CD4-positive, alpha-beta T cell treated with Interleukin-4 for 1 hour (primary cell): ENCODE results near the gene SNAP29.
"Not testable (repeated sequence)": the region's sequence is repeated elsewhere in the genome, so short reads cannot be mapped to it uniquely, and the experiment has no call there.

ENCODE experiments used
- DNase-seq, 2 donors: peaks; one replicate each; pipeline ENCODE4 v3.0.0-alpha.2; 2020 to 2022

SNAP29 gene

DNA sequence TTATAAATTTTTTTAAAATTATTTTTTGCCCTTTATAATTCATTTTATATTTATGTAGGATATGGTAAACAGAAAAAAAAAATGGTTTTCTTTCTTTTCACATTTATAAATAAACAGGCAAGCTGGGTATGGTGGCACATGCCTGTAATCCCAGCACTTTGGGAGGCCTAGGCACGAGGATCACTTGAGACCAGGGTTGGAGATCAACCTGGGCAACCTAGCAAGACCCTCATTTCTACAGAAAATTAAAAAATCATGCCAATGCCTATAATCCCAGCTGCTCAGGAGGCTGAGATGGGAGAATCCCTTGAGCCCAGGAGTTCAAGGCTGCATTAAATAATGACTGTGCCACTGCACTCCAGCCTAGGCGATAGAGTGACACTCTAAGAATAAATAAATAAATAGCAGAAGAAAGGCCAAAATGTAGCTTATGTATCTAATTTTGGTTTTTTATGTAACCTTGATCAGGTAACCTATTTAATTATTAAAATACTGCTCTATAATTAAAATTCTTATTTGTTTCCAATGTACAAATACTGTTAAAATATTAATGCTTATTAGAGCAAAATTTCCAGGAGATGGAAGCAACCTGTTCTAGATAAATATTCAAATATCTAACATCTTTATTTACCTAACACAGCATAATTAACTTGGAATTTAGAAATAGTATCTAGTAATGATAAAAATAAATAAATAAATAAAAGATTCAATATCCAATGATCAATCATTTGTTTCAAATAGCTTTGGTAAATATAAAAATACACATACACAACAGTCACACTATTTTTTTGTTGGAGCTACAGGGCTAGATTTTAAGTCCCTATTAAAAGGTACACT lies 21.6 kb upstream of the SNAP29 start:
- DNase-seq, result no peak

DNA sequence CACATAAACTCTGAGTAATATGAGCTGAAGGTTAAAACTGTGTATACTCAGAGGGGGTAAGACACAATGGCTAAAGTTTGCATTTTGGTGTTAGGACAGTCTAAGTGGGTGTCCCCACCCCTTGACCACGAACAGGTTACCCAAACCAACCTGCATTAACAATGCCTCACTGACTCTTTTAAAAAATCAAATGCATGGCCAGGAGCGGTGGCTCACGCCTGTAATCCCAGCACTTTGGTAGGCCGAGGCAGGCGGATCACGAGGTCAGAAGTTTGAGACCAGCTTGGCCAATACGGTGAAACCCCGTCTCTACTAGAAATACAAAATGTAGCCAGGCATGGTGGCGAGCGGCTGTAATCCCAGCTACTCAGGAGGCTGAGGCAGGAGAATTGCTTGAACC lies 19.5 kb upstream of the SNAP29 start:
- not testable (repeated sequence) for DNase-seq

DNA sequence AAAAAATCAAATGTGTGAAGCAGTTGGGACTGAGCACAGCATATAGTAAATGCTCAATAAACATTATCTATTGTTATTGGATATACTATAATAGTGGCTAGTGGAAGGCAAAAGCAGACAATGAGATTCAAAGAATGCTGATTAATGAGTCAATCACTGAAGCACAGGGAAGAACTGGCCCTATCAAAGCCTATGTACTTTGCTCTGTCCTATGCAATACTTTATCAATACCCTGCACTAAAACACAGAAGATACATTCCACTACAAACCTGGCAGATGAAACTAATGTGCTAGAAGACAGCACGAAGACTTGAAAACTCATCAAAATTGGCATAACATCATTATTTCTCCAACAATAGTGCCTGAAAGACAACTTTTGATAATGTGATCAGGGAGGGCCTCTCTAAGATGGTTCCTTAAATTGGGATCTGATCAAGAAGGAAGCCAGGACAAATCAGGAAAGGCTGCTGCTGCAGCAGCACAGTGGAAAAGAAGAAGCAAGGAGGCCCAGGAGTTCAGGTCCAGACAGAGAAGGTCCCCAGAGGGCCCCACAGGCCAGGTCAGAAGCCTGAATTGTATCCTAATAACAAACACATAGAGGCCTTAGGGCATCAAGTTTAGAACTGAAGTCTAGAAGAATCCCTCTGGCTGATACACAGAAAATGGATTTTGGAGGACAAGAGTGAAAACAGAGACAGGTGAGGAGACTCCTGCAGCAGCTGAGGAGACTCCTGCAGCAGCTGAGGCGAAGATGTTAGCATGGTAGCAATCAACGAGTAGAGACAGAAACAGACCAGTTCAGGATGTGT lies 18.8 kb upstream of the SNAP29 start:
- no peak for DNase-seq

DNA sequence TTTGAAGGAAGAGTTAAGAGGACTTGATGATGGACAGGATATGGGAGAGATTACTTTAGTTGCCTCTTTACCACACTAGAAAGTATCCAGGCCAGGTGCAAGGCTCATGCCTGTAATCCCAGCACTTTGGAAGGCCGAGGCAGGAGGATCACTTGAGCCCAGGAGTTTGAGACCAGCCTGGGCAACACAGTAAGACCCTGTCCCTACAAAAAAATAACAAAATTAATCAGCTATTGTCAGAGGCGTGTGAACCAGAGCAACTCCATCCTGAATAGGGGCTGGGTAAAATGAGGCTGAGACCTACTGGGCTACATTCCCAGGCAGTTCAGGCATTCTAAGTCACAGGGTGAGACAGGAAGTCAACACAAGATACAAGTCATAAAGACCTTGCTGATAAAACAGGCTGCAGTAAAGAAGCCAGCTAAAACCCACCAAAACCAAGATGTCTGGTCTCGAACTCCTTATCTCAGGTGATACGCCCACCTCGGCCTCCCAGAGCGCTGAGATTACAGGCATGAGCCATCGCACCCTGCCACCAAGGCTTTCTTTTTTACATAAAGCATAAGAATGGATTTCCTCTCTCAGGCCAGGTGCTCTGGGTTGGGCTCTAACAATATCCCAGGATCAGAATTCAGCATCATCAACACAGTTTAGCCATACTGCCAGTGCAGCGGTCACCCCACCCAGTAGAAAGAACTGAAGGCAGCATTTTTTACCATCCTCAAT lies 18.0 kb upstream of the SNAP29 start:
- DNase-seq, result no peak

DNA sequence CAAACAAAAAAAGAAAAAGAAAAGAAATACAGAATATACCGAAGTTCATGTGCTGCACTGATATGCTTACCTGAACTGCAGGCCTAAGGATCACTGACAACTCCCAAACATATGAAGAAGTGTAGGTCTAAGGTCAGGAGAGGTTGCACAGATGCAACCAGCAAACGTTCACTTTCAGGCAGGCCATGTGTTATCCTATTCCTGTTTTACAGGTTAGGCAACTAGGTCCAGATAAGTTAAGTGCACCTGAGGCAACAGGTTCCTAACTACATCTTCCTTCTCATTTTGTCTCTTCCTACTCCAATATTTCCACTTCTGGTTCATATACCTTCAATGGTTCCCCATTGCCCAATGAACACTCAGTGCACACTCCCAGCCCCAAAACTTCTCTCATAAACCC lies 15.3 kb upstream of the SNAP29 start:
- no peak for DNase-seq

DNA sequence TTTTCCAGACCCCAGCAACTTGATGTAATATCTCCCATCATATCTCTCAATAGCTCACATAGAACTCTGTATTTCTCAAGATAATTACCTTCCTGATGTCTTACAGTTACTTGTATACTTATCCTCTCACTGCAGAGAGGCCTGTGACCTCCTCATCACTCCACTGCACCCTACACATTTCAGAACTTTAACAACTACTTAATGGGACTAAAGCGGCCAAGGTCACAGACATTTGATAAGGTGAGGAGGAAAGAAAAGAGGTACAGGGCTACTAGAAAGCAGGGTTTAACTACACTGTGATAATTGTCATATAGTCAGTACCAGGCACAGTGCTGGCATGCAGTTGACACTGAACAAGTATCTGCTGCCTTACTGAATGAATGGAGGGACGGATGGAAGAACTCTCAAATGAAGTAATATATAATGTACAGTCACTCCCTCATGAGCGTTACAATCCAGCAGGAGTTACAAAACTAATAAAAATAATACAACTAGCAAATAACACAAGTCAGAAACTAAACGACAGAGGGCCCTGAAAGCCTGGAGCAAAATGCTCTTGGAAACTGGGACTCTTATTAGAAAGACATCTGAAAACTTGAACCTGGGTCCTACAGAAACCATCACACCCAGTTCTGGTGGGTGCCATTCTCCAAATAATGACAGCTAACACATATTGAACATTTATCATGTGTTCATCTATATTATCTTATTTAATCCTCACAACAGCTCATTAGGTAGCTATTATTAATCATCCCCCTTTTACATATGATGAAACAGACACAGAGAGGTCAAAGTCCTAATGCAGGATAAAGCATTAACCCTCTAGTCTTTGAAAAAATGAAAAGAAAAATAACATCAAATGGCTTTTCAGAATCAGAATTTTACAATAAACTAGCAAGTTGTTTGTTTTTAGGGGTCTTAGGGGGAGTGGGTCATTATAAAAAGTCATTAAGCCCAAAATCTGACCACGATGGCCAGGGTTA lies 14.5 kb upstream of the SNAP29 start:
- no peak for DNase-seq

DNA sequence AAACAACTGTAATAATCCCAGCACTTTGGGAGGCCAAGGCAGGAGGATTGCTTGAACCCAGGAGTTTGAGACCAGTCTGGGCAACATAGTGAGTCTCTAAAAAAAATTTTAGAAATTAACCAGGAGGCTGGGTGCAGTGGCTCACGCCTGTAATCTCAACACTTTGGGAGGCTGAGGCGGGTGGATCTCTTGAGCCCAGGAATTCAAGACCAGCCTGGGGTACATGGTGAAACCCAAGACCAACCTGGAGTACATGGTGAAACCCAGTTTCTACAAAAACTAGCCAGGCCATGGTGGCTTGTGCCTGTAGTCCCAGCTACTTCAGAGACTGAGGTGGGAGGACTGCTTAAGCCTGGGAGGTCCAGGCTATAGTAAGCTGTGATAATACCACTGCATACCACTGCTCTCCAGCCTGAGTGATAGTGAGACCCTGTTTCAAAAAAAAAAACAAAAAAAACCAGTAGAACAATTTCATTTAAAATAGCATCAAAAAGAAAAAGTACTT lies 11.4 kb upstream of the SNAP29 start:
- no peak for DNase-seq

DNA sequence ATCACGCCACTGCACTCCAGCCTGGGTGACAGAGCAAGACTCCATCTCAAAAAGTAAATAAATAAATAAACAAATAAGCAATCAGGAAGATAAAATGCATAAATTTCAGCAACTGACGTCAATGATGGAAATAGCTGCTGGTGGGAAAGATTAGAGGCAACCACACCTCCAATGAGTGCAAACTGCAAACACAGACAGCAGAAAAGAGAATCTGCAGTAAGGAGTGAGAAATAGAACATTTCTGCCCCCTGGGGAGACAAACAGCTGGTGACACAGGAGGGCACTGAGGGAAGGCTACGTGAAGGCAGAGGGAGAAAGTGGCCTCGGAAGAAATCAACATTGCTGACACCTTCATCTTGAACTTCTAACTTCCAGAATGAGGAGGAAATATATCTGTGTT lies 6.7 kb upstream of the SNAP29 start:
- no peak for DNase-seq

DNA sequence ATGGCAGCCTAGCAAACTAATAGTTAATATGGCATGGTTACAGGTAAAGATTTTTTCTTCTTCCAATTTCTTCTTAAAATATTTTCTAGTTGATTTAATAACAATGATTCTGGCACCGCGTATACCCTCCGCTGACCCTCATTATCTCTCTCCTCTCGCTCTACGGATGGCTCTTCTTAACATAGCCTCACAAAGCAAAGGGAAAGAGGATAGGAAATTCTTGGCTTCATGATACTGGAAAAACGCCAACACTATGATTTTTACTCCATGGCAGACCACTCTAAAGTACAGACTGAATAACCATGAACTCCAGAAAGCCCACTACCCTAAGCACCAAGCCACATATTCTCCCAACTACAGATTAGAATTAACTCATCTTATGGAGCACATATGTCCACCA lies 6.3 kb upstream of the SNAP29 start:
- no peak for DNase-seq

DNA sequence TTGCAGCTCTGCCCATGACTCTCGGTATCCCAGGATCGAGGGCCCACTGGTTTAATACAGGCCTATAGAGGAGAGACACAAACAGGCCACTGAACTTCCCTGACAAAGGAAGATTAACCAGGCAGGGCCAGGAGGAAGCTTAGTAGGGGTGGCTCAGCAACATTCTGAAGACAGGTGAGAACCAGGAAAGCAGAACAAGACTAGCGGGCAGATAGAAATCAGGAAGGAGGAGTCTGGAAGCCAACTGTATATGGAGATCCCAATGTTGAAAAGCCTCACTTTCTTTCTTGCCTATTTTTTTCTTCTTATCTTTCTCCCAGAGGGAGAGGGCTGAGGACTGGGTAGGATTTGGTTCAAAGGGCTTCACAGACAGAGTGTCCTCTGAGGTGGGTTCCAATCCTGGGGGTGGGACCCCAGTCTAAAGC lies 5.6 kb upstream of the SNAP29 start:
- no peak for DNase-seq

DNA sequence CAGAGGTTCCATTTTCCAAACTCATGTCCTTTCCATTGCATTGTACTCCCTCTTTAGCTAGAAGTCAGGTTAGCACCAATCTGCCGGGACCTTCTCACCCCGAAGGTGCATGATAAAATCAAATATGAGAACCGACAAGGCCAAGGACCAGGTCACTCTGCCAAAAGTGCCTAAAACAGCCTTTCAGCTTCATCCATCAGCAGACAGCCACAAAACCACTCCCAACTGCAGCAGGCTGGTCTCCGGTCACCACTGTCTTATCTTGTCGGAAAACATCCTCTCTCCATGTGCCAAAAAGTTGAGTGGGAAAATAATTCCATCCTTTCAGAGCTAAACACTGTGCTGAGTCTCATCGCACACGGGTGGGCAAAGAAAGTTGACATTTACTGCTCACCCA lies 1.6 kb upstream of the SNAP29 start:
- DNase-seq, result no peak

DNA sequence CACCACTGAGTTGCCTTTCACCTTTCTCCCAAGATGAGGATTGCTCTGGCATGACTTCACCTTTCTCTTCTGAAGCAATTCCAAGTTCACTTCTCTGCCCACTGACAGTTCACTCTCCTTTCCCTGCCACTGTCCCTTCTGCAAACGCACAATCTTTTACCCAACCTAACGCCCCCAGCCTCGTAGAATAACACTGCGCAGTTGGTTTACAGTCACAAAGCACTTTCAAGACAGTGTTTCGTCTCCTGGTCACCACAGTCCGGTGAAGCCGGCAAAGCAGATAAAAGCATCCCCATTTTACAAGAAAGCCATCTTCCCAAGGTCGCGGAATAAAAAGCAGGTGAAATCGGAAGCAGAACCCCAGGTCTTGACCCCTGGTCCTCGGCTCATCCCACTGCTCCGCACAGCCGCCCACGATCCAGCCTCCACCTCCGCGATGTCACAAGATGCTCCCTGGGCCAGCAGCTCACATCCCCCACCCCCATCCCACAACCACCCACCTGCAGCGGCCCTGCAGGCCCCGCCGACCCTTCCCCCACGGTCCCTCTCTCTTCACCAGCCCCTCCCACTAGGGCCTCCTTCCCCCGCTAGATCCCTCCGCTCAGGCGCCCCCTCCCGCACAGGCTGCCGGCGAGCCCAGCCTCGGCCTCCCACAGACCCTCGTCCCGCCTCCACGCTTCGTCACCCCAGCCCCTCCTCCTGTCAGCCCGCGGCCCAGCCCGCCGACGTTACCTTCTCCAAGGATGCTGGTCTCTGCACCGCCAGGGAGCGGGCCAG lies 781 bp upstream of the SNAP29 start:
- peak; percentile 85 to 87 for DNase-seq

DNA sequence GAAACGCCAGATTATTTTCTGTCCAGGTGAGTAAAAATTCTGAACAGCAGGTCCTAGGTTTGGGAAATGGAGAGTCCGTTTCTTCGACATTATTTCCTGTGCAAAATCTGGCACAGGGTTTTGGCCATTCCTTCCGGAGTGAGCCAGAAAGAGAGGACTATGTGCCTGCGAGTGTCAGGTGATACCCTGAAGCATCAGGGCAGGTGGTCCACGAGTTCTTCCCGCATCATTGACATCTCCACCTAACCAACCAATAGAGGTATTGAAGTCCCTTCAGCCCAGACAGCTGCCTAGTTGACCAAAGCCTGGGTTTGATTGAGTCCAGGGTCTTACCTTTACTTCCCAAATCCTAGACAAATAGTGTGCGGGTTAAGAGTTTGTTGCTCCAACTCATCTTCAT lies 808 bp downstream of the SNAP29 start:
- DNase-seq, result no peak

DNA sequence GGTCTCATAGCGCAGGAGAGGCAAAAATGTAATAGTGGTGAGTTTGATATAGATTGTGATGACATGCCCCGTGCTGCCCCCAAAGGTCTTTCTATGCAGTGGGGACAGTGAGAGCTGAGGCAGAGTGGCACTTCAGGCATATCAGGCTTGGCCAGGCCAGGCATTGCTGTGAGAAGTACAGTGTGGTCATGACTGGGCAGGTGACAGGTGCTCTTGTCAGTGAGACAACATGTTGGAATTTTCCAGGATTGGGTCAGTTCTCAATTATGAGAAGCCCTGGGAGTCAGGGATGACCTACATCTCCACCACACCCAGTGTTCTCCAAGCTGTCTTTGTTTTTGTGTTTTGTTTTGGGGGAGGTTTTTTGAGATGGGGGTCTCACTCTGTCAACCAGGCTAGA lies 3.7 kb downstream of the SNAP29 start:
- no peak for DNase-seq

DNA sequence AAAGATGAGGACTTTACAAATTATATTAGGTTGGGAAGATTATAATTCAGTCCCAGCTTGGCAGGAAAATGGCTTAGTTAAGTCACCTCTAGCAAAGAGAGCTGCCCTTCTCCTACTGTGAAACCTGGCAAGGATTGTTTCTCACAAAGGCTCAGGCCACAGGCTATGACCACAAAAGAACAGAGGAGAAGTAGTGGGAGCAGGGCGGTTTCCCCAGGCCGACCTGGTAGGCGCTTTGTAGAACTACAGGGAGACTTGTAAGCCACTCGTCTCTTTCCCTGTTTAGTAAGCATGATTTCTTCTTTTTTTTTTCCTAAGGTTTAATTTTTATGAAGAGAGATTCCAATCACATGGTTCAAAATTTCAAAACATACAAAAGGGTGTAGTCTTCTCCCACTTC lies 4.6 kb downstream of the SNAP29 start:
- no peak for DNase-seq

DNA sequence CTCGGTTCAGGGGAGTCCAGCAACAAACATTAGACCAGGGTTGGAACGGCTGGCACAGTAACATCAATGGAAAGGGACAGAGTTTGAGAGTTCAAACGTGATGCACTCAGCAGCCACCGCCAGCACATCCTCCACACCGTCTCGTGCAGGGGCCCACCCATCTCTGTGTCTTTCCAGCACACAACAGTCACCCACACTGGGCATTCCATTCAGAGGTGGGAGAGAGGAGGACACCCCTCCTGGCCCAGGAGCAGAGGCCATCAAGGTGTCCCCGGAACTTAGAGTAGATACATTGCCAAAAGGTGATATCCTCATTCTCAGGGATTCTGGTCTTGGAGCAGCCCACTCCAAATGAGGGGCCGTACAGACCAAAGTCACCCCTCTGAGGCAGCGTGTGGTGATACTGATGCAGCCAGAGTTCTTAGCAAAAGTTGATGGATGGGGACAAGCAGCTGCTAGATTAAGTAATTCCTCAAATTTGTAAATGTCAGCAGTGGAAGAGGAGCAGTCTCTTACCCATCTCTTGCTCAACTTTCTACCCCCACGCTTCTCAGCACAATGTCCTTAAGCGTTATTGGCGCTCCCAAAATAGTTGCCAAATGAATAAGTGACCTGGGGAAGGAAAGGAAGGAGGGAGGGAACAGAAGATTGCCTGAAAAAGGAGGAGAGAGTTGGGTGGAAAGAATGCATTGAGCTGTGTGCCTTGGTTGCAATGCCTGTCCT lies 5.5 kb downstream of the SNAP29 start:
- DNase-seq, result no peak

DNA sequence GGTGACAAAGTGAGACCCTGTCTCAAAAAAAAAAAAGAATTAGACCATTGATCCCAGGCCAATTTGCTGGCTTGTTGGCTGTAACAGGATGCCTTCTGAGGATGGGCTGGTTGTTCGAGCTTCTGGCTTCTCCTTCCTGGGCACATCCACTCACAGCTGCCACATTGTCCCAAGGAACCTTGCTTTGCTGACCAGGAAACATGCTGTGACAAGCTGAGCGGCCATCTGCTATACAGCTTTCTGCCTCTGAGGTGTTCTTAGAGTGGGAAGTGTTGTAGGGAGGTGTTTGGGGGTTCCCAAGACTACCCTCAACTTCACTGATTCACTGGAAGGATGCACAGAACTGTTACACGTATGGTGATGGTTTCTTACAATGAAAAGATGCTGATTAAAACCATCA lies 6.5 kb downstream of the SNAP29 start:
- DNase-seq, result no peak

DNA sequence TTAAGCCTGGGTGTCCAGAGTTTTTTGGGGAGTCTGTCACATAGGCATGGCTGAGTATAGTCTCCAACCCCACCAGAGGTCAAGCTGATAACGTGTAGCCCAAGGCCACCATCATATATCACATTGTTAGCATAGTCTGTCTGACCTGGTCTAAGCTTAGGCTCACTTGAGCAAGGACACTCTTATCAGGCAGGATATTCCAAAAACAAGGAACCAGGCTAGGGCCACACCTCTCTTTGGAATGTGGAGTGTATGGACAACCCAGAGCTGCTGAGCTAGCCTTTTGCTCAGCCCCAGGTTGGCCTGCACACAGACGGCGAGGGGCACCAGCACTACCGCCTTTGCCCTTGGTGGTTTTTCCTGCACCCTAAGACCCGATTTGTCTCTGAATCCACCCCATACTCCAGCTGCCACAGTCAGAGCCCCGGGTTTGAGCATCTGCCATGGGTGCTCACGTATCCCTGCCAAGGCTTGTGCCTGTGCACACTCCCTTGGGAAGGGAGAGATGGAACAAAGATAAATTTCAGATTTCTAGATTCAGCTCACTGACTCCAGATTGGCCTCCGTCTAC lies 7.2 kb downstream of the SNAP29 start:
- no peak for DNase-seq

DNA sequence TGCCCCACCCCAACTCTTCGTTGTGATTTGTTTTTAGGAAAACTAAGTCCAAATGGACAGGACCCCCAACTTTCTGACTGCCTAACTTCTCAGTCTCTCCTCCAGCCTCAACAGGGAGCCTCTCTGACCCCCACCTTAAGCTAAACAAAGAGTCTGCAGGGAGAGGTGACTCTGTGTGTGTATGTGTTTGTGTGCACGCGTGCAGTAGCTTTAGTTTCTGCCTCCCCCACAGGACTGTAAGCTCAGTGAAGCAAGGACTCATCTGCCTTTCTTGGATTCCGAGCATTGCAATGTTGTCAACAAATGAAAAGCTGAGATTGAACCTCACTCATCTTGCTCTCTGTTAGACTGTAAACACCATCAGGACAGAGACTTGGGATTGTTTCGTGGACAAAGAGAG lies 7.9 kb downstream of the SNAP29 start:
- DNase-seq, result no peak
